HEK293T (cell line): ENCODE measurements around the gene CYP2W1.

Experiments
- ELF4 ChIP-seq: fragments of 450-650 bp; IDR thresholded peaks from 2 replicates; pipeline ENCODE4 v1.6.1; 2017; ENCODE audit warnings: antibody characterized with exemption
- LEF1 ChIP-seq: fragments of 450-650 bp; IDR thresholded peaks from 2 replicates; pipeline ENCODE4 v1.6.1; 2017; ENCODE audit warnings: mild to moderate bottlenecking, borderline replicate concordance
- TARDBP ChIP-seq: fragments of 450-650 bp; IDR thresholded peaks from 2 replicates; pipeline ENCODE4 v1.6.1; 2016
- ZNF384 ChIP-seq: fragments of 450-650 bp; IDR thresholded peaks from 2 replicates; pipeline ENCODE4 v1.6.1; 2016

- no peak for TF ChIP-seq TARDBP
- no peak for TF ChIP-seq ZNF384
- TF ChIP-seq ELF4, result no peak
- TF ChIP-seq LEF1, result no peak
These were observed 29.2 kb downstream of the CYP2W1 start for GRCh38 chr7:1012004-1012715.
